ENCODE measurements around the gene IKZF4.
"Not testable (repeated sequence)": the region's sequence is repeated elsewhere in the genome, so short reads cannot be mapped to it uniquely, and the experiment has no call there.

Gene IKZF4

DNA sequence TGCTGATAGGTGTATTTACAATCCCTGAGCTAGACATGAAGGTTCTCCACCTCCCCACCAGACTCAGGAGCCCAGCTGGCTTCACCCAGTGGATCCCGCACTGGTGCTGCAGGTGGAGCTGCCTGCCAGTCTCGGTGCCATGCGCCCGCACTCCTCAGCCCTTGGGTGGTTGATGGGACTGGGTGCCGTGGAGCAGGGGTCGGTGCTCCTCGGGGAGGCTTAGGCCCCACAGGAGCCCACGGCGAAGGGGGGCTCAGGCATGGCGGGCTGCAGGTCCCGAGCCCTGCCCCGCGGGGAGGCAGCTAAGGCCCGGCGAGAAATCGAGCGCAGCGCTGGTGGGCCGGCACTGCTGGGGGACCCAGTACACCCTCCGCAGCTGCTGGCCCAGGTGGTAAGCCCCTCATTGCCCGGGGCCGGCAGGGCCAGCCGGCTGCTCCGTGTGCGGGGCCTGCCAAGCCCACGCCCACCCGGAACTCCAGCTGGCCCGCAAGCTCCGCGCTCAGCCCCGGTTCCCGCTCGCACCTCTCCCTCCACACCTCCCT is 20.8 kb upstream of the IKZF4 start:
- not testable (repeated sequence) for DNase-seq

DNA sequence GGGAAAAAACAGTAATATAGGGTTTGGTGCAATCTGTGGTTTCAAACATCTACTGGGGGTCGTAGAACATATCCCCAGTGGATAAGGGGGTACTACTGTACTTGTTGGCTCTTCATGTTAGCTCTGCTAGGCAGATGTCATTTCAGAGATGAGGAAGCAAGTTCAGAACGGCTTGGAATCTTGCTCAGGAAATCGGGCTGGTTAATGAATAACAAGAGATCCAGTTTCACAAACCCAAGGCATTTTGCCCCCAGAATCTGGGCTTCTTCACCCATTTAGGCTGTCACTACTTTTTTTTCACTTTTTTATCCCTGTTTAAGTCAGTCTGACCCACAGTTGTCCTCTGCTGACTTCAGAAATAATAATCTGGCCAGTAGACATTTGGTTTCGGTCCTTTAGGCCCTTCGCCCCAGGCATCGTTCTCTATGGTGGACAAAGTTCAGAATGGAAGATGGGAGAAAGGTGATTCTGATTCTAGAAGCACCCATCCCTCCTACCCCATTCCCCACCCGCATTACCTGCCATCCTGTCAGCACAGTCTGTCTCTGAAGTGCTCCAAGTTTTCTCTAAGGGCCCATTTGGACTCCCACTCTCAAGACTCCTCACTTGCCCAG is 19.2 kb upstream of the IKZF4 start:
- no peak for DNase-seq

DNA sequence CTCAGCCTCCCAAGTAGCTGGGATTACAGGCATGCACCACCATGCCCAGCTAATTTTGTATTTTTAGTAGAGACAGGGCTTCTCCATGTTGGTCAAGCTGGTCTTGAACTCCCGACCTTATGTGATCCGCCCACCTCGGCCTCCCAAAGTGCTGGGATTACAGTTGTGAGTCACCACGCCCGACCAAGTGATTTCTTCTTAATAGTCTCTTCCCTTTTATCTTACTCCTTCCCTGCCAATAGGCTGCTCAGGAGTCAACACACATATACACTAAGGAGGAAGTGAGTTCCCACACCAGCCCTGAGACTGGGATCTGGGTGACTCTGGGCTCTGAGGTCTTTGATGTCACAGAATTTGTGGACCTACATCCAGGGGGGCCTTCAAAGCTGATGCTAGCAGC is 17.5 kb upstream of the IKZF4 start:
- not testable (repeated sequence) for DNase-seq

DNA sequence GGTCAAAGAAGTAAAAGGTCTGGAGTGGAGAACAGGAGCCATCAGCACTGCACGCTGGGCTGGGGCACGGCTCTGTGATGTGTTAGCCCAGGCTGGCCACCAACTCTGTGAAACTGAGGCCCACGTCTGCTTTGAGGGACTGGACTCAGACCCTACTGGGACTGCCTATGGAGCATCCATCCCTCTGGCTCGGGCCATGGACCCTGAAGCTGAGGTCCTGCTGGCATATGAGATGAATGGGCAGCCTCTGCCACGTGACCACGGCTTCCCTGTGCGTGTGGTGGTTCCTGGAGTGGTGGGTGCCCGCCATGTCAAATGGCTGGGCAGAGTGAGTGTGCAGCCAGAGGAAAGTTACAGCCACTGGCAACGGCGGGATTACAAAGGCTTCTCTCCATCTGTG is 16.6 kb upstream of the IKZF4 start:
- DNase-seq = no peak

DNA sequence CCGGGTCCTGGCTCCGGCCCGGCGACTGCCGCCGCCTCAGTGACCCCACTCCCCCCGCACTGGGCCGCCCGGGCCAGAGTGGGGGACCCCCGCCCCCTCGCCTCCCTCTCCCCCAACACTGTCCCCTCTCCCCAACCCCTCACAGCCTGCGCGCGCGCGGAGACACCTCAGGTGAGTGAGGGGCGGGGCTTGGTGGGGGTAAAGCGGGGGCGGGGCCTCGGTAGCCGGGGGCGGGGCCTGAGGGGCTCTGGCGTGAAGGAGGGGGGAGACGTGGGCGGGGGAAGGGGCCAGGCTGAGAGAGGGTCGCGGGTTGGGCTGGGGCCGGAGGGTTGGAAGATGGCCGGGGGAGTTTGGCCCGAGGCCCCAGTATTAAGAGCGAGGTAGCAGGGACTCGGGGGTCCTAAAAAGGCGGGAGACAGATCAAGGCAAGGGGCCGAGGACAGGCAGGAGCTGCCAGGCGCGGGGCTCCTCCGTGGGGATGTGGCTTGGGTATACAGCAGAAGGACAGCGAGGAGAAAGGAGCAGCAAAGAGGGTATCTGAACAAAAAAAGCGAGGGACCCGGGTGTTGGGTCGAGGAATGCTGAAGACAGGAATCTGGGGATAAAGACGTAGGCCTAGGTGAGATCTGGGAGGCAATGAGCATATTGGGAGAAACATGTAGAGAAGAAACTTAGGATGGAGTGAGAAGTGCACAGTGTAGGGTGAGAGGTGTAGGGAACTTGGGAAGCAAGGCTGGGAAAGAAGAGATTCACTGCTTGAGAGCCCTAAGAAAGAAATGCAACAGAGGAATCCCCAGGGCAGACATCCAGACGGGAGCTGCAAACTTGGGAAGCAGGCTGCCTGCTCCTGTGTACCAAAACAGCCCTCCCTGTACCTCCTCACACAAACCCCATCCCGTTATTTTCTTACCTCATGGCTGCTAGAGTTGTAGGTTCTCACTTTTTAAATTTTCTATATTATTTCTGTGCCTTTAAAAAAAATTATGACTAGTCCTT is 13.0 kb upstream of the IKZF4 start:
- DNase-seq = peak; percentile 72

DNA sequence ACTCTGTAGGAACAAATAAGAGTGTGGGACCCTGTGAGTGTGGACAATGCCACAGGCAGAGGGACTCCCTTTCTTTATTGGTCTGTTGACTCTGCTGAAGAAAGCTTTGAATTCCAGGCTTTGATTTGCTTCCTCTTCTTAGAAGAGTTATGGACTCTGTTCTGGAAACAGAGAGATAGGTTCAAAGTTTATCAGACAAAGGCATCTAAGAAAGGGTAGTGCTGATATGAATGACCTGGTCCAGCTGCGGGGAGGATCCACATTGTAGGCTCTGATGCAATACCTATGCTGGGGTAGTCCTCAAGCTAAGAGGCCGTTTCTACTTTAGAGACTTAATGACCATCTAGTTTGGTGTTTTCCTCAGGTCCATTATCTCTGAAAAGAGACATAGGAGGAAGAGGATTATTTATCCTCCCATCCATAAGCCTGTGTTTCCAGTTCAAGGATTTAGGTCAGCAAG is 10.7 kb upstream of the IKZF4 start:
- DNase-seq = no peak

DNA sequence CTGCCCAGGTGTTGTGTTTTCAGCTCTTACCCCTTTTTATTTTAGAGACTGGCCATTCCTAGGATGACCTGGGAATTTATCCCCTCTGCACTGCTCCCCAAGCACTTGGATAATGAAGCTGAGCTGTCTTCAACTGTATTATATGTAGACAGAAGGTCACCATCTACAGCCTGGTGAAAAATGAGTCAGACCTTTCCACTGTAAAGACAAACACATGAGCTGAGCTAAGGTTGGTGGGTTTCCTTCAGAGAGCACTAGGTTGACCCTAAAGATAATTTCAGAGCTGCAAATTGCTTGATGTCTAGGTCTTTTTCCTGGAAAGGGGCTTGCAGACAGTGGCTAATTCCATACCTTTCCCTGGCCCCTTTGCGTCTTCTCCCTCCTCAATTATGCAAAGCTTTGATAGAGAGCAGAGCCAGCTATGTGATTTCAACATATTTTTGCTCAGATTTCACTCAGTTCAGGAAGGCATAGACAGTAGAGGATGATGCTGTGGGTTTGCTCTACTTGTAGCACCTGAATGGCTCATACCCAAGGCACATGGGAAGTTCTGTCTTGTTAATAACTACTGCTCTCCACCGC is 9.2 kb upstream of the IKZF4 start:
- no peak for DNase-seq

DNA sequence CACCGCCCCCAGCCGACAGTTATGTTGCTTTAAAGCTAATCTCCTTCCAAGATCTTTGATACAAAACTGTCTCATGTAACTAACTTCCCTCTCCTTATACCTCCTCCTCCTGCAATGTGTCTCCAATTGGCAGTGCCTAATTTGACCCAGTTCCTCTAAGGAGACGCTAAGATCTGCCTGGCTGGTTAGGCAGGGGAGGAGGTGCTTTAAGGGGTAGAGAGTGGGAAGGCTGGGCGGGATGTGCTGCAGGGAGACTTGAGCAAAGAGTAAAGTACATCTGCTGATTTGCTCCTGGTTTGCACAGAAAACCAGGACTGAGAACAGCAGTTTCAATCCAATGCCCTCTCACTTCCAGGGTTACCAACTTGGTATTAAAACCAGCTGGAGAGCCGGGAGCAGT is 7.4 kb upstream of the IKZF4 start:
- DNase-seq = no peak

DNA sequence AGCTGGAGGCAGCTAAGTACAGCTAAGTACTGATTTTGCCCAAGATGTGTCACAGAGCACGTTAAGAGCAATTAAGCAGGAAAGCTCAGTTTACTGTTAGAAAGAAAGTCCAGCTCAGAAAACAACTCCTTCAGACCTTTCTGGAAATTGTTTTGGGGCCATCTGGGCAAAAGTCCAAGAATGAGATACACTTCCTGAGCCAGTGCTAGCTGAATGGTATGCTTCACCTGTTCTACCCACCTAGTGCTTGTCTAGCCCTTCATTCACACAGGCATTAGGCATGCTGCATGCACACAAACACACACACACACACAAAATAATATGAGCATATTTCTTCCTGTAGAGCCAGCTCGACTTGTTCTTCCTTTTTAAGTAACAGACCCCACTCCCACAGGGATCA is 6.6 kb upstream of the IKZF4 start:
- DNase-seq = peak; percentile 14

DNA sequence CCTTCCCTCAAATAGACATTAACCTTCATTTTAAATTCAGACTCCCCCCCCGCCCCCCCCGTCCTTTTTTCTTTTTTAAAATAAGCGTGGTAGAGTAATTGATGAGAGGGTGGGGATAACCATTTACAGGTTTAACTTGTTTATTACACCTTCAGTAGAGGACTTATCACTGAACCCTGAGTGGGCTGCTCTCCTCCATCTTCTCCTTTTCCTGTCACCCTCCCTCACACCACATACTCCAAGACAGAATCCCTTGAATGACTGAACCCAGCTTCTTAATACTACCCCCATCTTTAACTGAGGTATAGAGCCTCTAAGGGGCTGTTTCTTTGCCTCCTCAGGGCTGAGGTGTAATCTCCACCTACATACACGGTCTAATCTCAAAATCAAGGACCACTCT is 3.7 kb upstream of the IKZF4 start:
- no peak for DNase-seq

DNA sequence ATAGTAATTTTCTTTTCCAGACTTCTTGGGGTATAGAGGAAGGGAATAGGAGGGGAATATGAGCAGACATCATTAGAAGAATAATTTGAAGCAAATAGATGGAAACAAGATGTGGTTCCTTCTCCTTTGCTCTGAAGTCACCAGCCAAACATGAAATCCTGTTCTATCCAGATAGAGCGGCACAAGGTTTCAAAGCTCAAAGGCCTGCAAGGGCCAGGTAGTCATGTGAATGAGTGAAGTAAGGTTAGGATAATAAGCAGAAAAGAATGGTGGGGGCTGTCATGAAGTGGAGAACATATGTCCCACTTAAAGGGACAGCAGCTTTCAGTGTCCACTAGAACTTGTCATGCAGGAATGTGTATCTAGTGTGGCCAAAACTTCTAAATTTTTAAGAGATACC is 2.5 kb upstream of the IKZF4 start:
- no peak for DNase-seq

DNA sequence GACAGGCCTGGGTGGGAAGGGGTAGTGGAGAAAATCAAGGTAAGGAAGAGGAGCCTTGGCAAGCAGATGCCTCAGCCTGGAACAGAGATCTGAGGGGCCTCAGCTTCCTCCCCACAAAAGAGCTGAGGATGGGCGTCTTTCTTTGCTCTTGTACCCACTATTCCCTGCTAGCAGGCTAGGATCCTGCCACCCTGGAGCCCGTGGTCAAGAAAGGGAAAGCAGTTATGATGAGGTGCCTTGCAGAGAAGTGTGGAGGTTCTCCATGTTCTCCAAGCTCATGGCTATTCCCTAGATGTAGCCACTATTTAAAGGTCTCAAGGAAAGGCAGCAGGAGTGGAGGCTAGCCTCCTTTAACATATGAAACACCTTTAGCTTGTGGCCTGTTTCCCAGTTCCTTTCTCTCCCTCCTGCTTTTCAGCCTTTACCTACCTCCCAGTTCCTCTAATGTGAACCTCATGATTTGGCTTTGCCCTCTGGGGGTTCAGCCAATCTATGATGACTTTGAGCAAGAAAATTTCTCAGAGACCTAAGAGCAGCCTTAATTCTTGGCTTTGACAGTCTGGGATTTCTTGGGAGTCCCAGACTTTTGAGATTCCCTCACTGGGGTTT is 1.1 kb downstream of the IKZF4 start:
- no peak for DNase-seq

DNA sequence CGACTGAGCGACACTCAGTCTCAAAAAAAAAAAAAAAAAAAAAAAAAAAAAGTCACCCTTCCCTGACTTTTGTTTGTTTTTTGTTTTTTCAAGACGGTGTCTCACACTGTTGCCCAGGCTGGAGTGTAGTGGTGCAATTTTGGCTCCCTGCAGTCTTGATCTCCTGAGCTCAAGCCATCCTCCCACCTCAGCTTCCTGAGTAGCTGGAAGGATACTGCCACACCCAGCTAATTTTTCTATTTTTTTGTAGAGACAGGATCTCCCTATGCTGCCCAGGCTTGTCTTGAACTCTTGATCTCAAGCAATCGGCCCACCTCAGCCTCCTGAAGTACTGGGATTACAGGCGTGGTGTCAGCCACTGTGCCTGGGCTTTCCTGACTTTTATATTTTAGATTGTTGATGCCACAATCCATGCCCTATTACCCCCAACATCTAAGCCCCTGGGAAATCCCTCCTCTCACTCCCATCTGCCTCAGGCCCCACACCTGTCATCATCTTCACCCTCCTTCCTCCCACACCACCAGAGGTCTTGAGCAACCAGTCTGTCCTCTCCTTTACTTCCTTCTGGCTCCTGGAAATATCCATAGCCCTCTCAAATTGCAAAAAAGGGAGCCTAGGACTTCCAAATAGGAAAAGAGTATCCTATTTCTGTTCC is 7.8 kb downstream of the IKZF4 start:
- DNase-seq = no peak

DNA sequence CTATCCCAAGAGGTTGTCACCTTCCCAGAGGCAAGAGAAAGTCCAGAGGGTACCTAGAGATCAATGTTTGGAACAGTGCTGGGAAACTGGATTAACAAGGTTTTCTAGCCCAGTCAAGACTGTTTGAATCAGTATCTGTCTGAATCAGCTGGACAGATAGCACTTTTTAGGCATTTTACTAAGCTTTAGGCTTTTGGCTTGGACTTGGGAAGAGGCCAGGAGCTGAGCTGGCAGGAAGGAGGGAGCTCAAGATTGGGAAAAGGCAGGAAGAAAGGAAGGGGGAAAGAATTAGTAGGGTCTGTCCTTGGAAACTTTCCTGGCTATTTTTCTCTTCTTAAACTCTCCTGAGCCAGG is 8.3 kb downstream of the IKZF4 start:
- no peak for DNase-seq

DNA sequence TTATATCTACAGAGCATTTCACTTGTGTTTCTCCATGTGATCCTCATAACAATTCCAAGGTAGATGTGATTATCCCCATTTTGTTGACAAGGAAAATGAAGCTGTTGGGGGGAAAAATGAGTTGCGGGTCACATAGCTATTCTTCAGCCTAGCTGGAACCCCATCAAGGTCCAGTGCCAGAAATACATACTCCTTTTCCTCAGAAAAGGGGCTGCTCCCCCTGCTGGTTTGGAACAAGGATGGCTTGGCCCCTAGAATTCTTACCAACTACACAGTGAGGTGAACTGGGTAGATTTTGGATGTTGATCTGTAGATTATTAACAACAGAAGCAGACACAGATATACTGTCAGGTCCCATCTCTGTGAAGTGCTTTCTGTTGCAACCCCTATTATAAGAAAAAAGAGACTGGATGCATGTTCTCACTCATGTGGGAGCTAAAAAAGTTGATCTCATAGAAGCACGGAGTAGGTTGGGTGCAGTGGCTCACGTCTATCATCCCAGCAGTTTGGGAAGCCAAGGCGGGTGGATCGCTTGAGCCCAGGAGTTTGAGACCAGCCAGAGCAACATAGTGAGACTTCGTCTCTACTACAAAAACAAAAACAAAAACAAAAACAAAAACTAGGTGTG is 8.9 kb downstream of the IKZF4 start:
- peak; percentile 7 for DNase-seq

DNA sequence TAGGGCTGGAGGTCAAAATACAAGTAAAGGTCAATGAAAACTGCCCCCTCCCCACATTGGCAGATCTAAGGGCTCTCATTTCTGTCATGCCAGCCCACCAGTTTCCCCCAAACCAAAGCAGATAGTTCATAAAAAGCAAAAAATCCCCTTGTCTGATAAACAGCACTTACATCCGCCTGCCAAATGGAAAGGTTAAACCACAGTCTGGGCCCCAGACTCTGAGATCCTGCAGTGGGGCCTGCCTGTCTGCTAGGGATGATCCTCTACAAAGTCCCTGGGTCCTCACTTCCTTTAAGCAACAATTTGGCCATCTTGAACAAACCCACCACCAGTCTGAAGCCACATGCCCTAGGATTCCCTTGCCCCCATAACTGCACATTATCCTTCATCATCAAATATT is 11.1 kb downstream of the IKZF4 start:
- DNase-seq = no peak

DNA sequence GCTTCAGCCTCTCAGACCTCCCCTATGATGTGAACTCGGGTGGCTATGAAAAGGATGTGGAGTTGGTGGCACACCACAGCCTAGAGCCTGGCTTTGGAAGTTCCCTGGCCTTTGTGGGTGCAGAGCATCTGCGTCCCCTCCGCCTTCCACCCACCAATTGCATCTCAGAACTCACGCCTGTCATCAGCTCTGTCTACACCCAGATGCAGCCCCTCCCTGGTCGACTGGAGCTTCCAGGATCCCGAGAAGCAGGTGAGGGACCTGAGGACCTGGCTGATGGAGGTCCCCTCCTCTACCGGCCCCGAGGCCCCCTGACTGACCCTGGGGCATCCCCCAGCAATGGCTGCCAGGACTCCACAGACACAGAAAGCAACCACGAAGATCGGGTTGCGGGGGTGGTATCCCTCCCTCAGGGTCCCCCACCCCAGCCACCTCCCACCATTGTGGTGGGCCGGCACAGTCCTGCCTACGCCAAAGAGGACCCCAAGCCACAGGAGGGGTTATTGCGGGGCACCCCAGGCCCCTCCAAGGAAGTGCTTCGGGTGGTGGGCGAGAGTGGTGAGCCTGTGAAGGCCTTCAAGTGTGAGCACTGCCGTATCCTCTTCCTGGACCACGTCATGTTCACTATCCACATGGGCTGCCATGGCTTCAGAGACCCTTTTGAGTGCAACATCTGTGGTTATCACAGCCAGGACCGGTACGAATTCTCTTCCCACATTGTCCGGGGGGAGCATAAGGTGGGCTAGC is 13.9 kb downstream of the IKZF4 start:
- no peak for DNase-seq

DNA sequence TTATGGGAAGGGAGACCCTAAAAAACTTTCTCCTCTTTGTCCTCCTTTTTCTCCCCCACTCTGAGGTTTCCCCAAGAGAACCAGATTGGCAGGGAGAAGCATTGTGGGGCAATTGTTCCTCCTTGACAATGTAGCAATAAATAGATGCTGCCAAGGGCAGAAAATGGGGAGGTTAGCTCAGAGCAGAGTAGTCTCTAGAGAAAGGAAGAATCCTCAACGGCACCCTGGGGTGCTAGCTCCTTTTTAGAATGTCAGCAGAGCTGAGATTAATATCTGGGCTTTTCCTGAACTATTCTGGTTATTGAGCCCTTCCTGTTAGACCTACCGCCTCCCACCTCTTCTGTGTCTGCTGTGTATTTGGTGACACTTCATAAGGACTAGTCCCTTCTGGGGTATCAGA is 16.3 kb downstream of the IKZF4 start:
- no peak for DNase-seq

DNA sequence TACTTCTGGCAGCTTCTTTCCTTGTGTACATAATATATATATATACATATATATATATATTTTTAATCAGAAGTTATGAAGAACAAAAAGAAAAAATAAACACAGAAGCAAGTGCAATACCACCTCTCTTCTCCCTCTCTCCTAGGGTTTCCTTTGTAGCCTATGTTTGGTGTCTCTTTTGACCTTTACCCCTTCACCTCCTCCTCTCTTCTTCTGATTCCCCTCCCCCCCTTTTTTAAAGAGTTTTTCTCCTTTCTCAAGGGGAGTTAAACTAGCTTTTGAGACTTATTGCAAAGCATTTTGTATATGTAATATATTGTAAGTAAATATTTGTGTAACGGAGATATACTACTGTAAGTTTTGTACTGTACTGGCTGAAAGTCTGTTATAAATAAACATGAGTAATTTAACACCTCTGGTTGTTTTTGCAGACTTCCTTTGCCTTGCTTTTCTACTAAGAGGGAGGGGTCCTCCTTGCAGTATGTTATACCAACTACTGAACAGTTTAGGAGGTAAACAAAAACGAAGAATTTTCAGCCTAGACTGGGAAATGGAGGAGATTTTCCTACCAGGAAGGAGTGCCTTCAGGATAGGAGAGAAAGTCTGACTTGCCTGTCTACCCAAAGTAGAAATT is 17.3 kb downstream of the IKZF4 start:
- DNase-seq = no peak

DNA sequence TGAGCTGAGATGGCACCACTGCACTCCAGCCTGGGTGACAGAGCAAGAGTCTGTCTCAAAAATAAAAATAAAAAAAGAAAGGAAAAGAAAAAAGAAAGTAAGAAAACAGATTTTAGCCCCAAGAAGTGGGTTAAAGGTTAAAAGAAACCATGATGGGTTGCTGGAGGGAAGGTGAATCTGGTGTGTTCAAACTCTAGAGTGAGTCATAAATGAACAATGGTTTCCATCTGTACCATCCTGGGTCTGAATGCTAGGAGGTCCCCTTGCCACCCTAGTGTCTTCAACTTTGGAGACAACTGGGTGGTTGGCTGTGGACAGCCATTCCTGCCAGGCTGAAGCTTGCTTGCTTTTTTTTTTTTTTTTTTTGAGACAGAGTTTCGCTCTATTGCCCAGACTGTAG is 19.3 kb downstream of the IKZF4 start:
- DNase-seq = no peak

DNA sequence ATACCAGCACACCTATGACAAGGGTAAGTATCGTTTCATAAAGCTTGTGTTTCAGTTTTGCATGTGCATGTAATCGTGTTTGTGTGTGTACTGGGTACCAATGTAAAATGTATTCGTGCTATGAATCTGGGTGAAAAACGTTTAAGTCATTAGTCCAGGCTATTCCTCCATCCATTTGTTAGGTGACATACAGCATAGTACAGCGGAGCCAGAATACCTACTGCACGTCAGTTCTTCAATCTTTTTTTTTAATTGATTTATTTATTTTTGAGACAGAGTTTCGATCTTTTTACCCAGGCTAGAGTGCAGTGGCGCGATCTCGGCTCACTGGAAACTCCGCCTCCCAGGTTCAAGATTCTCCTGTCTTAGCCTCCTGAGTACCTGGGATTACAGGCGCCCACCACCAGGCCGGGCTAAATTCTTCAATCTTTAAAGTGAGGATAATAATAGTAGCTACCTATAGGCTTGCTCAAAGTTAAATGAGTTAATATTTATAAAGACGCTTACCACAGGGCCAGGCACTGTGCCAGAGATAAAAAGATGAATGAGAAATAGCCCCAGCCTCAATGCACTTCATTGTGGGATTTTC is 20.2 kb downstream of the IKZF4 start:
- DNase-seq = no peak

Data from NCI-H345 (cell line).